Mucosa of gallbladder (tissue), 1 donor: ENCODE measurements around the gene TSPAN18. TPM values are rescaled to one million over a fixed set of nuclear protein-coding genes. Genes with fewer than 3 reads are reported as not detected.

Source experiments
- DNase-seq: peaks from one replicate; pipeline ENCODE4 v3.0.0-alpha.2; 2020; ENCODE audit warnings: low spot score
- total RNA-seq: library from RNA; stranded (reverse); gene quantifications from one replicate; pipeline ENCODE4 v1.2.1, GENCODE V29; 2021
- donor health status: DM: no; HTN: no; CAD: no.

TSPAN18 gene
- total RNA-seq, 1 donor from 2014 or later, result 25.1 TPM

DNA sequence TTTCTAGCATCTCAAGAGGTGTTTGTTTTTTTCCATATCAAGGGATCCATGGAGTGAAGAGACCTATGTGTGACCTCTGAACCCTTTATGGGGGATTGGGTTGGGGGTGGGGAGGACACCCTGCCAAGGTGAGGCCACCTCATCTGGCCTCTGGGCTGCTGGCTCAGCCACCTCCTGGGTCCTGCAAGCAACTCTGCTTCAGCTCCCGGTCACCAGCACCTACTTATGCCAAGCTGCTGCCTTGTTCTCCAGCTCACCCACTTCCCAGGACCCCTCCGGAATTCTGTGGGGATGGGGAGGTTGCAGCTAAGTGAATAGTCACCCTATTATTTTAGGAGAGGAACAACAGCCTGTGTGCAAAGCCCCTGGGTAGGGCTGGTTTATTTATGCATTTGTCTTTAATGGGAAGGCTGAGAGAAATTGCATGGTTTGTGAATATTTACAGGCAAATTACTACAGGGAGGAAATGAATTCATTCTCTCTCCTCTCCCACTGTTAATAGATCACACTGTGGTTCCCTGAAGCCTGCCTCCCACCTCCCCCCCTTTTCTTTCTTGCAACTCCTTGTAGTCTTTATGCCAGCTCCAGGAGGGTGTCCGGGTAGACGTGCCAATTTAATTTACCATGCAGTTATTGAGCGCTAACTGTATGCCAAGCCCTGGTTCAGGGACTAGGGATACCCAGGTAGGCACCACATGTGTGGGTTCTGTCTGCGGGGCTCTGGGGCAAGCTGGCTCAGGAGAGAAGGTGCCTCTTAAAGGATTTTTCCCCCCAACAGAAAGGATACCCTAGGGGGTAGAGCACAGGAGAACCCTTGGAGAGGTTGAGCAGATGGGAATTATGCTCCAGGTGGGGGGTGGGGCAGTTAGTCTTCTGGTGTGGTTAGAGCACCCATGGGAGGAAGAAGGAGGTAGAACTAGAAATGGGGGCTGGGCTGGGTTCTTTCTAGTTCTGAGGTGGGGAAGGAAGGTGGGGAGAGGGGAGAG is 50.7 kb downstream of the TSPAN18 start:
- DNase-seq, result no peak

DNA sequence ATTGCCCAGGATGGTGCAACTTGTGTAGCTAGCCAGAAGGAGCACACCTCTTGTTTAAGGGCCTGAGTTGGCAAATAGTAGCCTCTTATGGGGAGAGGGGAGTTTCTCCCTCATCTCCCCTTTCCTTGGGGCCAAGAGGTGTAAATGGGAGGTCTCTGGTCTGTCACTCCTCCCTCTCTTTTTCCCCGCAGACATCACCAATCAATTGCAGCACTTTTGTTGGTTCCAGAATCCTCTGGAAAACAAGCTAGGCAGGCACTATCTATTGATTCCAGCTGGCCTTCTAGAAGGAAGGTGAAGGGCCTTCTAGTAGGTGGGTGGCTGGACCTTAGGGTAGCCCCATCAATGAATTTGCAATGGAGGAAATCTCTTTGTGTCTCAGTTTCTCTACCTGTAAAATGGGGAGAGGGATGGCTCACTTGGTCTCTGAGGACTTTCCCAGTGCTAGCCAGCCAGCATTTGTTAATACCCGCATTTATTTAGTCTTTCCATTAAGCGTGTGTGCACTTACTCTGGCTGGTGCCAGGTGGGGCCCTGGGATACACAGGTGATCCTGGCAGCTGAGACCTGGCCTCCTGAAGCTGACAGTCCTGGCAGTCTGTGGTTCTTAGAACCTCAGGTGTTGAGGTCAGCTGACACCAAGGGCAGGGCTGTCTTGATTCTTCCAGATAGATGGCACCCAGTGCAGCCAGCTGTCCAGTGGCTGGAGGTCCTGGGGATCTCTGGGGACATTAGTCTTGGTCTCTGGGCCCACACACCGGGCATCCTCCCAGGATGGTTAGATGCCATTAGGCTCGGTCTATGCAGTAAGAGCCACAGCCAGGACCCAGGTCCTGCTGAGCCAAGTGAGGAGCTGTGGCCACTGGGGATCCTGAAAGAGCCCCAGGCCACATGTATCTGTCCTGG is 51.7 kb downstream of the TSPAN18 start:
- DNase-seq, result no peak

DNA sequence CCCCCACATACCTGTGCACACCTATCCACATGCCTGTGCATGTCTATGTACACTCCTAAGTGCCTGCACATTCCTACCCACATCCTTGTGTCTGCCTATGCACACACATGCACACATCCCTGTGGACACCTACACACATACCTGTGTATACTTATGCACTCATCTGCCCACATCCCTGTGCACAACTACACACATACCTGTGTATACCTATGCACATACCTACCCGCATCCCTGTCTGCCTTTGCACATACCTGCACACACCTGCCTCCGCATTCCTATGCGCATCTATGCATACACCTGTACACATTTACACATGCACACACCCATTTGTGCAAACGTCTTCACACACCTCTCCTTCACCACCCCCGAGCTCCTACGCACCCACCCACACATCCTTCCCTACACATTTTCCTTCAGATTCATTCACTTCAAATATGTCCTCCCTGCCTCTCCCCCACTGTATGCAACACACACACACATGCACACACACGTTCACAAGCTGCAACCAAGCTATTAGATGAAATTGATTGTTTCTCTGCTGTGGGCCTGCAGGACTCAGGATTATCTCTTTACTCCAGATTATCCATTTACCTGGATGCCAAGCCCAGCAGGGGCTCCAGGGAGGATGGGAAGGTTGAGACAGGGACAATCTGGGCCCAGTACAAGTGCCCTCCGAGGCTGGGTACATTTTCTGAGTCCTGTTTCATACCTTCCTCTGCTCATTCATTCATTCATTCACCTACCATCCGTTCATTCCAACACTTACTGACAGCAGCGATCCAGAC is 53.2 kb downstream of the TSPAN18 start:
- no peak for DNase-seq

DNA sequence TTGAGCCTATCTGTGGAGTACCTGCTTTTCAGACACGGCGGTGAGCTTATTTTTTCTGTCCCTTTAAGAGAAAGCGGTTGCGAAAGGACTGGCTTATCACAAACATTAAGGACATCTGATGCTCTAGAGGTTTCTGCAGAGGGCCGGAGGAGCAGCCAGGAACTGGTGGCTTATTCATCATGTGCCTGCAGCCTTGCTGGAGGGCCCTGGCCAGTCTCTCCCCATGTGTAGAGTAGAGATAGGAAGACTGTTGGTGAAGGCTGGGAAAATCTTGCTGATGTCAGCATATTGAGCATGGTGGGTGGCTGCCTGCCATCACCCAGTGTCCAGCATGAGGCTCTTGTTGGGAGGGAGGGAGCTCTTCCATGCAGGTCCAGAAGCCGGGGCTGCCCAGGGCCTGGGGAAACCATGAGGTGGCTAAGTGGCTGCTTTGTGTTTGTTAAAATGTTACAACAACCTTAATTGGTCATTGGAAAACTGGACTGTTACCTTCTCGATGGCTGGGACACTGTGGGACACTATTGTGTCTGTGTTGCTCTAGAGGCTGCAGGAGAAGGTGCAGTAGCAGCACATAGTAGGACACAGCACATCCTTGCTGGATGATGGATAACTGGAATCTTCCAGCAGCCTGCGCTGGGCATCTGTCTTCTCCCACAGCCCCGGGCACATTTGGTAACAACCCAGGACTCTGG is 54.3 kb downstream of the TSPAN18 start:
- peak; percentile 24 for DNase-seq

DNA sequence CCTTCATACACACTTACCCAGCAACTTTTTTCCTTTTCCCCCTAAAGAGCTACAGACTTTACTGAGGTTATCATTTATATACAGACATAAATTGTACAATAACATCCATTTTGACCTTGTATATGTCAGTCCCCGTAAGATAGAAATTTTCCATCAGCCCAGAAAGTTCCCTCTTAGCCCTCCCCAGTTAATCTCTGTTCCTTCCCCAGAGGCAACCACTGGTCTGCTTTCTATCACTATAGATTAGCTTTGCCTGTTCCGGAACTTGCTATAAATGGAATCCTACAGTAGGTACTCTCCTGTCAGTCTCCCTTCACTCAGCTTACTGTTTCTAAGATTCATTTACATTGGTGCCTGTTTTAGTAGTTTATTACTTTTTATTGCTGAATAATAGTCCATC is 54.9 kb downstream of the TSPAN18 start:
- DNase-seq, result no peak

DNA sequence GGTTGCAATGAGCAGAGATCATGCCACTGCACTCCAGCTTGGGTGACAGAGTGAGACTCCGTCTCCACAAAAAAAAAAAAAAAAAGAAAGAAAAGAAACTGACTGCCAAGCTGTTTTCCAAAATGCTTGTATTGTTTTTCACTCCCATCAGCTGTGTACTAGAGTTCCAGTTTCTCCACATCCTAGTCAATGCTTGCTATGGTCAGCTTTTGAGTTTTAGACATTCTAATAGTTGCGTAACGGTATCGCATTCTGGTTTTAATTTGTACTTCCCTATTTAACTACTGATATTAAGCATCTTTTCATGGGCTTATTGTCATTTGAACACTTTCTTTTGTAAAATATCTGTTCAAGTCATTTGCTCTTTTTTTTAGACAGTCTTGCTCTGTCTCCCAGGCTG is 55.7 kb downstream of the TSPAN18 start:
- DNase-seq, result no peak

DNA sequence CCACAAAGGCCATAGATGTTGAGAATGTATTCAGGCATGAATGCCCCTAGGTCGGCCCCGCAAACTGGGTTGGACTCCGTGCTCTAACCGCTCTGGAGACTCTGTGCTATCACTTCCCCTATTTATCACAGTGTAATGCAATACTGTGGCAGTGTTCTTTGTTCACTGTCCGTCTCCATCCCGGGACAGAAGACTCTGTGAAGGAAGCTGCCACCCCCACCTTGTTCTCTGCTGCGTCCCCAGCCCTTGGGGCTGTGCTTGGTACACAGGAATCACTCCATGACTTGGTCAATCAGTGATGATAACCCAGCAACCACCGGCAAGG is 57.6 kb downstream of the TSPAN18 start:
- no peak for DNase-seq

DNA sequence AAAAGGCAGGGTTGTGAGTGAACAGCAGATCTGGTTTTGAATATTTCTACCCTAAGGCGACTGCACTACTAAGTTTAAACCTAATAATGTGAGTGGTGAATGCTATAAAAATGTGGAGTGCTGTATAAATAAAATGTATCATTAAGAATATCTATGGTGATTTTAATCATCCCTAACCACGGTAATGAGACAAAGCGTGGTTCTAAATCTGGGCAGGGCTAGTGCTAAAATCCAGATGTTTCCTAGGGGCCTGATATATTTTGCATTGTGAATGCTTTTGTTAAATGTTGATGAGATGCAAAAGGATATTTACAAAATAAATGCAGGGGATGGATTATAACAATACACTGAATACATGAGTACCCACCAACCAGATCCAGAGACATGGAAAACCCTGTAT is 58.1 kb downstream of the TSPAN18 start:
- no peak for DNase-seq

DNA sequence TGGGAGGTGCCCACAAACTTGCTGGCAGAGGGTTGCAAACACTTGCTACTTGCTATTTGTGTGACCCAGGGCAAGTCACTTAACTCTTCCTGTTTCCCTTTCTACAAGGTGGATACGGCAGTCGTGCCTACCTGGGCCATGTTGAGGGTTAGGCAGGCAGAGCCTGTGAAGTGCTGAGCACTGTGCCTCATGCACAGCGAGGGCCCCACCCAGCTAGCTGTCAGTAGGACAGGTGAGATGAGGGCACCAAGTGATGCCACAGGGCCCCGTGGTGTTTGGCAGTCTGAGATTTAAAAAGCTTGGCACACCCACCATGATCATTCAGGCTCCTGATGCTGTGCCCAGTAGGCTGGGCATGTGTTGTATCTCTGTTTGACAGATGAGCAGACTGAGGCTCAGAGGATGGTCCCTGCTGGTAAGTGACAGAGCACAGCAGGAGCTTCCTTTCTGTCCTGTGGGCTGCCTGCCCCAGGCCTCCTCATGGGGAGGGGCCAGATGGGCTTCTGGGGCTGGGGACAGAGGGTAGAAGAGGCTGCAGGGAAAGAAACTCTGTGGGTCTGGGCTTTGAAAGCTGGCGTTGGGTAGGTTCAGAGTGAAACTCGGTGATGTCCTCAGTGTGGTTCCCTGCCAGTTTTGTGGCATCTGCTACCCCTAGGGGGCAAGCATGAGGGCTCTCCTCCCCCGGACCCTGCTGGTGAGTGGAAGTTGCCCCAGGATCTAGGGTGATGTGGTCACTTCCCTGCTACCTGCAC is 59.3 kb downstream of the TSPAN18 start:
- DNase-seq, result no peak

DNA sequence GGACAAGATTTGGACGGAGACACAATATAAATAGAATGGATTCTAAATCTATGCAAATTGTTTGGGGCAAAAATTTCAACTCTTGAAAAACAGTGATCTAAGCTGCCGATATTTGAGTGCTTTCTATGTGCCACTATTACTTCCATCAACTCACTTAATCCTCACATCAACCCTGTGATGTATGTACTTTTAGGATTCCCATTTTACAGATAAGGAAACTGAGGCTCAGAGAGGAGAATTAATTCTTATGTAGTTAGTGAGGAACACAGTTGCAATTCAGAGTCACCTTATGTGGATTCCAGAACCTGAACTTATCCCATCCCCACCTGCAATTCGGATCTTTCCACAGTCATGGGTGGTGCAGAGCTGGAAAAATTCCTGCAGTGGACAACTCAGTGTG is 60.3 kb downstream of the TSPAN18 start:
- DNase-seq, result no peak

DNA sequence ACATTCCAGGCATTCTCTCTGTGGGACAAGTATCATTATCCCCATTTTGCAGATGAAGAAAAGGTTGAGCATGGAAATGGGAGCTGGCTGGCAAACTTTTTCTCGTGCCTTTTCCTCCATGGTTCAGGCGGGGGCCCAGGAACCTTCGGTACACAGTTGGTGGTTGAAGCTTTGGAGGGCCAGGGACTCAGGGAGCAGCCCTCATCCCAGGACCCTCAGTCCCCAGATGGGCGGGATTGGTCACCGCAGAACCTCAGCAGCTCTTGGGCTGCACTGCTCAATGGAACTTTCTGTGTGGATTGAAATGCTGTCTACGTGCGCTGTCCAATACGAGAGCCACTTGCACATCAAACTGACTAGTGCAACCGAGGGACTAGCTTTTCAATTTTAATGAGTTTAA is 61.2 kb downstream of the TSPAN18 start:
- no peak for DNase-seq

DNA sequence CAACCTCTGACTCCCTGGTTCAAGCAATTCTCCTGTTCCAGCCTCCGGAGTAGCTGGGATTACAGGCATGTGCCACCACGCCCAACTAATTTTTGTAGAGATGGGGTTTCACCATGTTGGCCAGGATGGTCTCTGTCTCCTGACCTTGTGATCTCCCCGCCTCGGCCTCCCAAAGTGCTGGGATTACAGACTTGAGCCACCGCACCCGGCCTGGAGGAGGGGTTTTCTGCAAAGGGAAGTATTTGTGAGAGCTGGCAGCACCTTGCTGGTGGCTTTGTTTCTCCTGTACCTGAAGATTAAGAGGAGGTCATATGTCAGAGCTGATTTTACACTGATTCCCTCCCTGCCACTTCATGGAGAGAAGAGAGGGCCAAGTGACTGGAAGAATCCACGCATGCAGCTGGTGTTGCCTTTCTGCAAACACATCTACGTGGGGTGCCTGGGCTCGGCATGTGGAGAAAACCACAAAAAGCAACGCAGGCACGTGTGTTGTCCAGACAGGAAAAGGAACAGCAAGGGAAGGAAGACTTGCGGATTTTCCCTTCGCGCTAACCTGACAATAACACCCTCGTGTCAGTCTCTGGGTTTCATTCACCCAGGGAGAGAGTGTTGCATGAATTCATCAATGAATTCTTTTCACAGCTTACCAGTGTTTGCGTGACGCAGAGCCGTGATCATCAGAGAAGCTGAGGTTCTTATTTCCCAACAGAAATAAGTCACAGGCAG is 61.9 kb downstream of the TSPAN18 start:
- DNase-seq, result no peak

DNA sequence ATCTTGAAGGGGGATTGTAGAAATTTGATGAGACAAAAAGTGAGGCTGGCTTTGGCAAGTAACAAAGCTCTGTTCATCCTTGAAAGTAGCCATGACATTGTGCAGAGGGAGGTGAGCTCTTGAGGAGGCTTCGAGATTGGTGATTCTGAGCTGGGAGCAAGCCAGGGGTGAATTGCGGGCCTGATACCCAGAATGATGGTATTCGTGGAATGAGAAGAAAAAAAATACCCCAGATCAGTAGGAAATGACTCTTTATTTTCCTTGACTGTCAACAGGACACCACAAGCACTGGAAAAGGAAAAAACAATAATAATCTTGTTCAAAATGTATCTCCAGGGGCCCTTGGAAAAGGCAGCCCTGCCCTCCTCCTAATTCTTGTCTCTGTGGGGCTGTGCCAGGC is 62.7 kb downstream of the TSPAN18 start:
- DNase-seq, result no peak

DNA sequence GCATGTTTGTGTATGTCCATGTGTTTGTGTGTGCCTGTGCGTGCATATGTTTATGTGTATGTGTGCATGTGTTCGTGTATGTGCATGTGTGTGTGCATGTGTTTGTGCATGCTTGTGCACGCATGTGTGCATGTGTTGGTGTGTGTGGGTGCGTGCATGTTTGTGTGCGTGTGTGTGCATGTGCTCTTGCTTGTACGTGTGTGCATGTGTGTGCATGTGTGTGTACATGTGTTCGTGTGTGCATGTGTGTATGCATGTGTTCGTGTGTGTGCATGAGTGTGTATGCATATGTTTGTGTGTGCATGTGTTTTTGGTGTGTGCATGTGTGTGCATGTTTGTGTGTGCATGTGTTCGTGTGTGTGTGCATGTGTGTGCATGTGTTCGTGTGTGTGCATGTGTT is 63.4 kb downstream of the TSPAN18 start:
- no peak for DNase-seq

DNA sequence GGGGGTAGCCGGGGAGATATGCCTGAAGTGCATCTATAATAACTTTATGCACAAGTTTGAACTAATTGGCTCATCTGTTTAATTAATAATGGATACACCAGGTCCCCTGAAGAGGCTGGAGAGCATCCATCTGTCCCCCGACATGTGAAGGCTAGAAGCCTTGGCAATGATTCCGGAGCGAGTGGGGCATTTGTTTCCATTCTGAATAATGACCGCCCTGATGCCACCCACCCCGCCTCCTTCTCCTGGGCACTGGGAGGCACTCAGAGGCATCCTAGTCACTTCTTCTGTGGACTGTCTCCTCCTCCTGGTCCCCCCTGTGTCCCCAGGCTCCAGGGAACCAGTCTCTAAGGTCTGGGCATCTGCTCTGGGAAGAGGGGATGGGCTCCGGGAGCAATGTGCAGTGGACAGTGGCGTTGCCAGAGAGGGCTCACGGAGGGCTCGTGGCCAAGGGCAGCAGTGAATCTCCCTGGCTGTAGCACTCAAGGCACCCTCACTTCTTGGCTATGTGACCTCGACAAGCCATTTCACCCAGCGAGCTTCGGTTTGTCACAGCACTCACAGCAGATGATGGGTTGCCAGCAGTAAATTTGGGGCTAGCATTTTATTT is 64.7 kb downstream of the TSPAN18 start:
- DNase-seq, result no peak

DNA sequence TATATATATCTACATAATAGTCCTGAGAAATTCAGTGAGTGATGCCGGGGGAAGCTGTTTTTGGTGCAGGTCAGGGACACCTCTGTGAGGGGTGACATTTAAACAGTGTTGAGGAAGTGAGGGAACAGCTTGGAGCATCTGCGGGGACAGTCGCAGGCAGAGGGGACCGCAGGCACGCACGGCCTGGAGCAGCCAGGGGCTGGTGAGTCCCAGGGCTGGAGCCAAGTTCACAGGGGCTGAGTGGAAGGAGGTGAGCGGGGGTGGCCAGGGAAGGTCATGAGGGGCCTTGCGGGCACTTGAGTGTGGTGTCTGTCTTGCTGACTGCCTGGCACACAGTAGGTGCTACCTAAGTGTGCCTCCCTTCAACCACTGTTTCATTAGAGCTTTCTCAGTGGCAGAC is 65.4 kb downstream of the TSPAN18 start:
- no peak for DNase-seq

DNA sequence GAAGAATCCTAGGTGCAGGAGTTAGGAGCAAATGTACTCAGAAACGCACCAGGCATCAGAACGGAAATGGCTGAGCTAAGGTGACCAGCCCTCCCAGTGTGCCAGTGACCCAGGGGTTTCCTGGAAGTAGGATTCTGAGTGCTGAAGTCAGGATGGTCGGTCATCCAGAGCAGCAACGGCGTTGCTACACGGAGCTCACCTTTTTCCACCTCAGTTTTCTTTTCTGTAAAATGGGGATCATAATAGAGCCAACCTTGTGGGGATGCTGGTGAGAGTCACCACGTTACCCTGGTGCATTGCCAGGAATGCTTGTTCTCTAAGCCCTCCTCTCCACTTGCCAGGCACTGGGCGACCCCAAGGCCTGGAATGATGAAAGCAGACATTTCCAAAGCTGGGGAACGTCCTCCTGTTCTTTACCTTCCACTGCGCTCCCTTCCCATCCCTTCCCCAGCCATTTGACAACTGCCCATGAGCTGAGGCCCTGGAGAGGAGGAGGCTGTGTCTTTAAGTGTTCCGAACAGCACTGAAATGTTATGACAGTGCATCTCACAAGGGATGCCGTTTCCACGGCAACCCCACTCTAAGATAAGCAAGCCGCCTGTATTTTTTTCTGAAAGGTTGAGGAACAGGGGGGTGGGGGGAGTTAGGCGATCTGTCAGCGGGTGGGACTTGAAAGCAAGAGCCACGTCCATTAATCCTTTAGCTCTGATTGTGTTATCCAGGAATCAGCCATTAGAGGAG is 66.8 kb downstream of the TSPAN18 start:
- DNase-seq, result no peak

DNA sequence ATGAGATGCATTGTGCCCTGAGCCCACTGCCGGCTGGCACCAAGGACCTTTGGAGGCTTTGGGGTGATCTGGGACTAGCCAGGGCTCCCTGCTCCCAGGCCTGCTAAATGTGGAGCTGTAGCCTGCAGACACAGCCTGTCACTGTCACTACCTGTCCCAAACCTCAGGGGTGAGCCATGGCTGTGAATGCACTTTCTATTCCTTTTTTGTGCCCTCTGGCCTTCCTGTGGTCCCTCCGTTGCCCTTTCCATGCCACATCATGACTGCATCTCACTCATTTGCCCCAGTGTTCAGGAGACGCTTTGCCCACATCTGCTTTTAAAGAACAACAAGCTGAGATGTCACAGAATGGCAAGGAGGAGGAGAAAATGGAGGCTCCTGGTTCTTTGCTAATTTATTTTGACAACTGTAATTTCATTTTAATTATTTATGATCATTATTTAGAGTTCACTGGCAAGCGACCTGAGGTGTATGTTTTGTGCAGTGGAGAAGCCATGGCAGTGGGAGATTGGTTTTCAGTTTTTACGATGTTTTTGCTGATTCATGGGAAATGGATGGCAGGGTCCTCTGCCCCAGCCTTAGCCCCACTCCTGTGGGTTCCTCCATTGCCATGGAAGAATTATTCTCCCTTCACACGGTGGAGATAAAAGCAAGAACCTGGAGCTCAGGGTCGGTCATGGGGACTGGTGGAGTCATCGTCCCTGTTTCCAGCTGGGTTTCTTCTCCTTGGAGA is 69.2 kb downstream of the TSPAN18 start:
- DNase-seq, result no peak
